ENCODE measurements around the gene PCSK2.

The PCSK2 gene

DNA sequence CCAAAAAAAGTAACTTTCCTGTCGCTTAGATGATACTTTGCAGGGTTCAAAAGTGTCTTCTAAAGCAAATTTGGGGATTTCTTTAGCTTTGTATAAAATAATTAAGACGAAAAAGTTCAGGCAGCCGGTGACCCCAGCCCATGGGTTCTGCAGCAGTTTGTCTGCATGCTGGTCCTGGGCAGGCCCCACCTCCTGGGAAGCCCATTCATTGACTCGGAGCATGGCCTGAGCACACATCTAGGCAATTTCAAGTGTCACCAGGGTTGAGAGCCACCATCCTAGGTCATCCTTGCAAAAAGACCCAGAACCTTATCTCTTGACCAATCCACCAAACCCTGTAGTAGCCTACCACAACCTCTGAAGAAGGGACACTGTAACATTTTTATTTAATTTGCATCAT, 283.7 kb downstream of the PCSK2 start:
- DNase-seq: no peak

DNA sequence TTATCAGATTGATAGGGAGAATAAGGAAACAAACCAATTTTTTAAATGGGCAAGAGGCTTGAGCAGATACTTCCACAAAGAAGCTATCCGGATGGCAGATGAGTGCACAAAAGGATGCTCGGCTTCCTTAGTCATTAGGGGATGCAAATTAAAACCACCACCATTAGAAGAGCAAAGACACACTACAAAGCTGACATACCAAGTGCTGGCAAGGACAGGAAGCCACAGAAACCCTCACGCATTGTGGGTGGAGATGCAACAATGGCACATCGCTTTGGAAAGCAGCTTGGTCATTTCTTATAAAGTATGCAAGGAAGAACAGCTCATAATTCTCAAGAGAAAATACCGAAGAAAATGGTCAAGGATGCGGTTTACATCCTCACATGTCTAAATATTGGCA, 284.6 kb downstream of the PCSK2 start:
- no peak for DNase-seq

GRCh38 chr20:17513939-17514338, 287.1 kb downstream of the PCSK2 start:
- no peak for DNase-seq

DNA sequence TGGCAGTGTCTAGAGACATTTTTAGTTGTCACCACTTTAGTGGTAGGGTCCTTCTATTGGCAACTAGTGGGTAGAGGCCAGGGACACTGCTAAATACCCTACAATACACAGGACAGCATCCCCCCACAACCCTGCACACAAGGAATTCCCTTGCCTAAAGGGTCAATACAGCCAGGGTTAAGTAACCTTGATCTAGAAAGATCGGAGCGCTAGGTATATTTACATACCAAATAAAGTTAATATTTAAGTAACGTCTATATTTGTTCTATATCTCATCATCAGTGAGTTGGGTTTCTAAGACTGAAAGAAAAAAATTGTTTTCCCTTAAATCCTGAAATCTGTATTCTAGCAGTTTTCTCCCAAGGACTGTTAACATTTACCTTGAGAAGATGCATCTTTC, 288.2 kb downstream of the PCSK2 start:
- DNase-seq: no peak

- DNase-seq: no peak
These were observed 291.7 kb downstream of the PCSK2 start for GRCh38 chr20:17518339-17519052.

GRCh38 chr20:17519606-17520285, 292.9 kb downstream of the PCSK2 start:
- no peak for DNase-seq

GRCh38 chr20:17520583-17520982, 293.7 kb downstream of the PCSK2 start:
- DNase-seq: no peak

DNA sequence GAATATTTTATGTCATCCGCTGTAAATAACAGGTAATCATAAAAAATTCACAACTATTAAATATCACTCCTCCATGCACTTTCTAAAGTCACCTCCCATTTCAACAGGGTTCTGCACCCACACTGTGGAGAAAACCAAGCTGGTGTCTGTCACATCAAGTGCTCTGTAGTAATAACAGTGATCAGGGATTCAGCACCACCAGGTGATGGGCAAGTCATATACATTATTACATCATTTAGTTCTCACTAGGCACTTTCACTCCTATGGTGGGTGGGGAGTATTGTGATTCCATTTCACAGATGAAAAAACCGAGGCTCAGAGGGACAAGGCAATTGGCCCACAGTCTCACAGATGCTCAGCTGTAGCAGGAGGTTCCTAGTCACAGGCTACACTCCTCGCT, 295.7 kb downstream of the PCSK2 start:
- no peak for DNase-seq

DNA sequence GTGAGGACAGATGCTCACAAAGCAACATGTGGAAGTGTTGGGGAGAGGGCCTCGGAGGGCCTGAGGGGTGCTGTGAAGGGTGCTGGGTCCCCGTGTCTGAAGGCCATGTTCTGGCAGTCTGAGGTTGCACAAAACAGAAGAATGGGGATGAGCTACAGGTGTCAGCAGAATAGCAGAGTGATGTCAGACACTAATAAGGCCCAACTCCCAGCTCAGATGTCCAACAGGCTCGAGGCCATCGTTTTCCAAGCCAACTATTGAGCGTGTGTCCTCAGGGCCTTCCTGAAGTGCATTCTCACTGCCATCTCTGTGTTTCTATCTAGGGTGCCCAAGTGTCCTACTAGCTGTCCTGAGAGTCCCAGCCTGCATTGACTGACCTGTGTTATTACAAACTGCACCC, 296.5 kb downstream of the PCSK2 start:
- DNase-seq: no peak

- DNase-seq: no peak
These were observed 297.7 kb downstream of the PCSK2 start for GRCh38 chr20:17524560-17524959.

DNA sequence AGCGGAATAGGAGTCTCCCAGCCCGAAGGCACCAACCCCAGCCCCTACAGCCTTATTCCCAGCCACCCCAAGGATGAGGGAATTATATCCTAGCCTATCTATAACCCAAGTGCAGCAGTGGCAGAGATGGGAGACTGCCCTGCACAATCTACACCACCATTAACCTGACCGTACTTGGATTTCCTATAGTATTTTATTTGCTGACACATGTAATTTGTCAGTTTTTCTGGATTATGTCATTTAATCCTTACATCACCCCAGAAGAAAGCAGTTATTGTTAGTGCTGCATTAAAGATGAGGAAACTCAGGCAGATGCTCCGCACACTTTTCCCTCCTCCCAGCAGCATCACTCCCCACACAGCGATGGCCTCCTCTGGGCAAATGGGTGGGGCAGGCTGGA, 298.3 kb downstream of the PCSK2 start:
- no peak for DNase-seq

GRCh38 chr20:17525650-17526049, 298.8 kb downstream of the PCSK2 start:
- DNase-seq: no peak

GRCh38 chr20:17529586-17529985, 302.7 kb downstream of the PCSK2 start:
- no peak for DNase-seq

- DNase-seq: no peak
These were observed 303.3 kb downstream of the PCSK2 start for GRCh38 chr20:17530153-17530552.

- peak; percentile 28 for DNase-seq
These were observed 304.1 kb downstream of the PCSK2 start, which contains the start of gene BFSP1 for GRCh38 chr20:17530716-17531664. BFSP1 (minus strand) TSS chr20:17531379; CDS start chr20:17531329, 50 bp downstream.

GRCh38 chr20:17531665-17532025, 304.8 kb downstream of the PCSK2 start:
- no peak for DNase-seq

GRCh38 chr20:17533396-17533795, 306.6 kb downstream of the PCSK2 start:
- no peak for DNase-seq

DNA sequence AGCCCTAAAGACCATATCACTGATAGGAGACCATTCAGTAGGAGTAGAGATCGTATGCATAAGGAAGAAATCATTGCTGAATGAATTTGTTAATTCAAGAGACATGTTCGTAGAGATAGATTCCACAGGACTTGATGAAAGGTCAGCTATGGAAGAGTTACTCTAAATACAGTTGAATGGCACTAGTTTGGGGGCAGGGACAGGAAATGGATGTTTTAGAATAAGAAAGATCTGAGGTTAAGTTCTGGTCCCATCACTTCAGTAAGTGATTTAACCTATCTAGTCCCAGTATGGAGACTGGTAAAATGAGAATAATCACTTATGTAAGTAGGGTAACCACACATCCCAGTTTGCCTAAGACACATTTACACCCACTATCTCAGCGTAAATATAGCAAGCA, 307.2 kb downstream of the PCSK2 start:
- no peak for DNase-seq

Data from activated effector memory CD4-positive, alpha-beta T cell treated with Interleukin-2 at 50 U/mL for 16 hours (primary cell).